Measurements from ENCODE around the gene GZMH.
"Not testable (repeated sequence)": the region's sequence is repeated elsewhere in the genome, so short reads cannot be mapped to it uniquely, and the experiment has no call there.

GZMH gene

GRCh38 chr14:24609655-24610344 lies at the start of gene GZMH:
Gene GZMH (minus strand): TSS chr14:24609685. CDS start chr14:24609613, 72 bp downstream.
- no peak within 1 kb of the TSS for H3K4me3 ChIP-seq (ENCODE audit: low read depth, low read length)
- ChIA-PET CTCF (no interaction called here), POLR2A (no interaction called here)
- TF ChIP-seq CTCF (IDR thresholded peaks at IDR 0.05; ENCODE audit: insufficient read depth, low read length, missing control alignments): no peak
- no peak for DNase-seq (ENCODE audit: low read depth, low spot score)

- CTCF ChIA-PET; DNase-seq (ENCODE audit: low read depth, low spot score); POLR2A ChIA-PET; H3K4me3 ChIP-seq (ENCODE audit: low read depth, low read length): not testable (repeated sequence)
Observed at GRCh38 chr14:24648361-24648760, 38.9 kb upstream of the GZMH start.

- ChIA-PET POLR2A (no interaction called here), CTCF (no interaction called here)
- no peak for DNase-seq (ENCODE audit: low read depth, low spot score)
- TF ChIP-seq CTCF (IDR thresholded peaks at IDR 0.05; ENCODE audit: insufficient read depth, low read length, missing control alignments): no peak
- H3K4me3 ChIP-seq (ENCODE audit: low read depth, low read length): no peak overlapping the region
Observed at GRCh38 chr14:24639905-24640304, 30.4 kb upstream of the GZMH start.

GRCh38 chr14:24639270-24639669 lies 29.8 kb upstream of the GZMH start:
- TF ChIP-seq CTCF (IDR thresholded peaks at IDR 0.05; ENCODE audit: insufficient read depth, low read length, missing control alignments): no peak
- ChIA-PET CTCF (no interaction called here), POLR2A (no interaction called here)
- DNase-seq (ENCODE audit: low read depth, low spot score): no peak
- H3K4me3 ChIP-seq (ENCODE audit: low read depth, low read length): no peak overlapping the region

- TF ChIP-seq CTCF (IDR thresholded peaks at IDR 0.05; ENCODE audit: insufficient read depth, low read length, missing control alignments): no peak
- no peak within 1 kb of the TSS for H3K4me3 ChIP-seq (ENCODE audit: low read depth, low read length)
- no peak for DNase-seq (ENCODE audit: low read depth, low spot score)
- ChIA-PET CTCF (no interaction called here), POLR2A (no interaction called here)
Observed at GRCh38 chr14:24634158-24634557, 24.7 kb upstream of the GZMH start, which contains the start of gene GZMB. Gene GZMB (minus strand): TSS chr14:24634190. CDS start chr14:24634160, 30 bp downstream.

GRCh38 chr14:24633353-24633752 lies 23.9 kb upstream of the GZMH start:
- no peak for TF ChIP-seq CTCF (IDR thresholded peaks at IDR 0.05; ENCODE audit: insufficient read depth, low read length, missing control alignments)
- ChIA-PET CTCF (no interaction called here), POLR2A (no interaction called here)
- no peak for DNase-seq (ENCODE audit: low read depth, low spot score)
- no peak overlapping the region for H3K4me3 ChIP-seq (ENCODE audit: low read depth, low read length)

GRCh38 chr14:24632761-24633160 lies 23.3 kb upstream of the GZMH start:
- POLR2A ChIA-PET: no interaction called here
- no peak for TF ChIP-seq CTCF (IDR thresholded peaks at IDR 0.05; ENCODE audit: insufficient read depth, low read length, missing control alignments)
- DNase-seq (ENCODE audit: low read depth, low spot score): no peak
- H3K4me3 ChIP-seq (ENCODE audit: low read depth, low read length): no peak overlapping the region
- CTCF ChIA-PET: no interaction called here

Data from AG04449 (cell line).